GM19240 (cell line): Measurements from ENCODE around the gene DCUN1D5.
"Not testable (repeated sequence)": the region's sequence is repeated elsewhere in the genome, so short reads cannot be mapped to it uniquely, and the experiment has no call there.

Source experiments
- DNase-seq: peaks from one replicate; pipeline ENCODE4 v3.0.0; 2011; ENCODE audit warnings: low spot score; ENCODE audit not compliant: insufficient read length

The DCUN1D5 gene

DNA sequence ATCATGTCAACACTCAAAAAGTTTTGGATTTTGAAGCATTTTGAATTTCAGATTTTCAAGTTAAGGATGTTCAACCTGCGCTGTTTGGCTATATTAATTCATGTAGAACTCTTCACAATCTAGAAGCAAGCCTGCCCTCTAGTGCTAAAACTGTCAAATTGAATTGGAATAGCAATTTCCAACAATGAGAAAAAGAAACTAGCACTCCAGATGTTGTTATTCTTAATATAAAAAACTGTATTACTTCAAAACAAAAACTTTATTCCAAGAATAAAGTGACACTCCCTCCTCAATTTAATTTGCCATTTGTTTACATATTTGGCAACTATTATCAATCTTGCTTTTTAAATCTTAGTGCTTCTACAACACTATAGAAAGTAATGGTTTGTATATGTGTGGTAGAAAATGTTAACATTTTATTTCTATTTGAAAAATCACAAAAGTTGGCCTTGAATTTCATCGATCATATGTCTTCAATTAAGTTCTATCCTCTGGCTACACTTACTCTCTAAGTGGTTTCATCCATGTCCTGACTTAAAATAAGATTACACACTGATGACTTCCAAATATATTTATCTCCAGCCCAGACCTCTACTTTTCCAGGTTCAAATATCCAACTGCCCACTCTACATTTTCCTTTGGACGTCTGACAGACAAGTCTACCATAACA is 36.6 kb downstream of the DCUN1D5 start:
- DNase-seq: no peak

DNA sequence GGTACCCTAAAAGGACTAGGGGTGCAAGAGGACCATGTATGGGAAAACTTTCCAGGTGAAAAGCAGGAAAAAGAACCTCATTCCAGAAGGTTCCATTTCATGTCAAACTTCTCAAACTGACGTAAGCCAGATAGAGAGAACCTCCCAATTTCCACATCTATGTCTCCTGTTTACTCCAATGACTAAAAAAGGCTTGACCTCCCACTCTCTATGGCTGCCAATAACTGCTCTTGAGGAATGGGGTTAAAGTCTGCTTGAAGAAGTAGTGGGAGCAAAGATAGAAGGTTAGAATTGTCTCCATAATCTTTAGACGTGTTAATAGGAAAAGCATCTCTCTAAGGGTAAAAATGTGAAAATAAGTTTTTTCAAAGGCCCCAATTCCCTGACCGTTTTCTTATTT is 38.0 kb downstream of the DCUN1D5 start:
- no peak for DNase-seq

- no peak for DNase-seq
Measured at GRCh38 chr11:103051981-103052380, 40.0 kb downstream of the DCUN1D5 start.

DNA sequence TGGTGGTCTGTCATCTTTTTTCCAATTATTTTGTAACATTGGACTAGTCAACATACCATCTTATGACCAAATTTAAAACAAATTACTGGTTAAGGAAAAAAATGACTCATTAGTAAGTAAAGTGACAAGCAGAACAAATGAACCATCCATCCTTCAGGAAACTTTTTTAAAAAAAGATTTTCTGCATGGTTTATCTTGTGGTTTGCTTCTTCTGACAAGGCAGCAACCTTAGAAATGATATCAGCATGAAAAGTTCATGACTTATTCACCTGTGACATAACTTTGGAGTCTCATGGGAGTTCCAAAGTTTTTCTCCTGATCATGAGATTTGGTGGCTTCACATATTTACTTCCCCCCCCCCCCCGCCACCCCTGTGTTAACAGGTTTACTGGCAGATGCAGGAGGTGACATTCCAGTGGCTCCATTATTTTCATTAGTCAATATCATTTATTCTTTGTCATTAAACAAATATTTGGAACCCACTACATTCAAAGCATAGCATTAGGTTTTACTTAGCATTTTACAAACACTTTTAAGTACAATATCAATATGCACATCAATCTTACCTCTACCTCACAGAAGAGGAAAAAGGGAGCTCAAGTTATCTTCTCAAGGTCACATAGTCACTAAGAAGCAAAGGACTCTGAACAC is 40.7 kb downstream of the DCUN1D5 start:
- DNase-seq: no peak

- DNase-seq: no peak
Measured at GRCh38 chr11:103050351-103050750, 41.6 kb downstream of the DCUN1D5 start.

- no peak for DNase-seq
Measured at GRCh38 chr11:103047837-103048236, 44.1 kb downstream of the DCUN1D5 start.

- DNase-seq: no peak
Measured at GRCh38 chr11:103043826-103044678, 47.9 kb downstream of the DCUN1D5 start.

DNA sequence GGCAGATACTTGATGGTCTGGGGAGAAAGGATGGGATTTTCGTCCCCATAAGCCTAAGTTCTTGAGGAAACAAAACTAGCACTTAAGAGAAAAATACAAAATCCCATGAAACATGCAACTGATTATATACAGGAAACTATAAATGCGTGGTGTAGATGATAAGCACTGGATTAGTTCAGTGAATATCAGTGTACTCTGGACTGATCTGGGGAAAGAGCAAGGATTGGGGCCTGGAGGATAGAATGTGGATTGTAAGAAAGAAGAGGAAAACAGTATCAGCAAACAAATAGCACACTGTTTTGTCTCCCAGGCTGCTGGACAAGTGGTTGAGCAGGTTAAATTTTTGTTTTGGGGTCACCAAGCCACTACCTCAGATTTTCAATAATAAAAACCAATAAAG is 49.8 kb downstream of the DCUN1D5 start:
- DNase-seq: no peak

GRCh38 chr11:103035791-103036434 is 56.0 kb downstream of the DCUN1D5 start:
- peak; percentile 2 for DNase-seq

DNA sequence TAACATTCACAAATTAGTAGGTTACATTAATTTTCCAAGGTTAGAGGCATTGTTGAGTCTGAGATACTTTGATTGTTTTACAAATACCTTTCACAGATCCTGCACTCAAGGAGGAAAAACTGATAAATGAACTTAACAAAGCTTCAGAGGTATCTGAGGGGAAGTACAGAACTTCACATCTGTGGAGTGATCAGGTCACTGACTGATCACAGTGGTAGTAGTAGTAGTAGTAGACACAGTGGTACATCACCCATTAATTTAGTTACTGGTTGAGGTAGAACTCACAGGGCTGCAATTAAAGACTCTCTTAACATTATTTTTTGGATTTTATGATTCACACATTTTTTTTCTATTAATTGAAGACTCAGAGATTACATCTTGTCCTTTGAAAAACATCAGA is 56.7 kb downstream of the DCUN1D5 start:
- no peak for DNase-seq

DNA sequence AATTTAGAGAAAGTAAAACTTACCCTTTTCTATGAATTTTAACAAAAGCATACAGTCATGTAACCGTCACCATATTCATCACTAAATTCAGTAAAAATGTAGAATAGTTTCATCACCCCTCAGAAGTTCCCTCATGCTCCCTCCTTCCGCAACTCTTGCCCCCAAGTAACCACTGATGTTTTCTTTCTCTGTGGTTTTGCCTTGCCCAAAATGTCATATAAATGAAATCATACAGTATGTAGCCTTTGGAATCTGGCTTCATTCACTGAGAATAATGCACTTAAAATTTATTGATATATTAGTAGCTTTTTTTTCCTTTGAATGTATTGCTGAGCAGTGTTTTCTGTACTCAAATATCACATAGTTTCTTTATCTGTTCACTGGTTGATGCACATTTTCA is 60.1 kb downstream of the DCUN1D5 start:
- no peak for DNase-seq

GRCh38 chr11:103029401-103029800 is 62.6 kb downstream of the DCUN1D5 start:
- no peak for DNase-seq

GRCh38 chr11:103028304-103029020 is 63.5 kb downstream of the DCUN1D5 start:
- not testable (repeated sequence) for DNase-seq

GRCh38 chr11:103024086-103024485 is 67.9 kb downstream of the DCUN1D5 start:
- no peak for DNase-seq

GRCh38 chr11:103016031-103016430 is 75.9 kb downstream of the DCUN1D5 start:
- no peak for DNase-seq

GRCh38 chr11:103013421-103013820 is 78.5 kb downstream of the DCUN1D5 start:
- no peak for DNase-seq
